MM.1S (cell line): Measurements from ENCODE around the gene ITGB2.

ENCODE experiments used
- EZH2 ChIP-seq: fragments of 300-600 bp; sonication (generic); optimal IDR thresholded peaks from 2 replicates; pipeline ENCODE3; 2017; ENCODE audit warnings: low read depth, mild to moderate bottlenecking, antibody characterized with exemption, low read length, mixed read lengths
- TF ChIP-seq, protein P1 (sequence below): fragments of 300-600 bp; sonication (generic); IDR thresholded peaks from 2 replicates; pipeline ENCODE4 v1.5.1; 2016; ENCODE audit warnings: antibody characterized with exemption, low read length, mixed read lengths

DNA sequence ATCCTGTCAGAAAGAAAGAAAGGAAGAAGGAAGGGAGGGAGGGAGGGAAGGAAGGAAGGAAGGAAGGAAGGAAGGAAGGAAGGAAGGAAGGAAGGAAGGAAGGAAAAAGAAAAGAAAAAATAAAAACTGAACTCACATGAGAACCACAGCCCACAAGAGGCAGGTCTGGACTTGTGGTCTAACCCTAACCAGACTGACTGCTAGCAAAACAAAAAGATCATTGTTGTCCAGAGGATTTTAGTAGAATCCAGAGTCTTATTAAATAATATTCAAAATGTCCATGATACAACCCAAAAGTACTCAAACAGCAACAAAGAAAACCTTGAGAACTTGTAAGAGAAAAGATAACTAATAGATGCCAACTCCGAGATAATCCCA is 4.7 kb upstream of the ITGB2 start:
- TF ChIP-seq, protein P1, sequence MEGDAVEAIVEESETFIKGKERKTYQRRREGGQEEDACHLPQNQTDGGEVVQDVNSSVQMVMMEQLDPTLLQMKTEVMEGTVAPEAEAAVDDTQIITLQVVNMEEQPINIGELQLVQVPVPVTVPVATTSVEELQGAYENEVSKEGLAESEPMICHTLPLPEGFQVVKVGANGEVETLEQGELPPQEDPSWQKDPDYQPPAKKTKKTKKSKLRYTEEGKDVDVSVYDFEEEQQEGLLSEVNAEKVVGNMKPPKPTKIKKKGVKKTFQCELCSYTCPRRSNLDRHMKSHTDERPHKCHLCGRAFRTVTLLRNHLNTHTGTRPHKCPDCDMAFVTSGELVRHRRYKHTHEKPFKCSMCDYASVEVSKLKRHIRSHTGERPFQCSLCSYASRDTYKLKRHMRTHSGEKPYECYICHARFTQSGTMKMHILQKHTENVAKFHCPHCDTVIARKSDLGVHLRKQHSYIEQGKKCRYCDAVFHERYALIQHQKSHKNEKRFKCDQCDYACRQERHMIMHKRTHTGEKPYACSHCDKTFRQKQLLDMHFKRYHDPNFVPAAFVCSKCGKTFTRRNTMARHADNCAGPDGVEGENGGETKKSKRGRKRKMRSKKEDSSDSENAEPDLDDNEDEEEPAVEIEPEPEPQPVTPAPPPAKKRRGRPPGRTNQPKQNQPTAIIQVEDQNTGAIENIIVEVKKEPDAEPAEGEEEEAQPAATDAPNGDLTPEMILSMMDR: no peak
- no peak for TF ChIP-seq EZH2
